Nephron (organoid): ENCODE results near the gene KASH5.

Experiments
- H3K27ac Mint-ChIP-seq, 3 experiments: 2 replicates each; pipeline ENCODE4 v1.8.0; 2020; ENCODE audit warnings: mixed read lengths in 3 of 3, mild to moderate bottlenecking in 2 of 3, moderate library complexity in 1 of 3
- H3K27me3 Mint-ChIP-seq: 2 replicates; pipeline ENCODE4 v1.8.0; 2021; ENCODE audit warnings: low read depth, mild to moderate bottlenecking, moderate library complexity, mixed read lengths
- H3K36me3 Mint-ChIP-seq: 2 replicates; pipeline ENCODE4 v1.8.0; 2020; ENCODE audit warnings: low read depth, mixed read lengths
- H3K4me1 Mint-ChIP-seq: 2 replicates; pipeline ENCODE4 v1.8.0; 2020; ENCODE audit warnings: mixed read lengths
- H3K4me3 Mint-ChIP-seq, 3 experiments: 2 replicates each; pipeline ENCODE4 v1.8.0; 2020; ENCODE audit warnings: mild to moderate bottlenecking in 3 of 3, mixed read lengths in 3 of 3, moderate library complexity in 2 of 3
- H3K9me3 Mint-ChIP-seq: 2 replicates; pipeline ENCODE4 v1.8.0; 2020; ENCODE audit warnings: mixed read lengths
- TF ChIP-seq, protein P1 (sequence below), 3 experiments: fragments of 200-600 bp; sonication (generic); IDR thresholded peaks; one replicate each; pipeline ENCODE4 v1.5.0; 2021; ENCODE audit warnings: antibody characterized with exemption in 3 of 3; ENCODE audit not compliant: unreplicated experiment in 3 of 3

The KASH5 gene, protein sequence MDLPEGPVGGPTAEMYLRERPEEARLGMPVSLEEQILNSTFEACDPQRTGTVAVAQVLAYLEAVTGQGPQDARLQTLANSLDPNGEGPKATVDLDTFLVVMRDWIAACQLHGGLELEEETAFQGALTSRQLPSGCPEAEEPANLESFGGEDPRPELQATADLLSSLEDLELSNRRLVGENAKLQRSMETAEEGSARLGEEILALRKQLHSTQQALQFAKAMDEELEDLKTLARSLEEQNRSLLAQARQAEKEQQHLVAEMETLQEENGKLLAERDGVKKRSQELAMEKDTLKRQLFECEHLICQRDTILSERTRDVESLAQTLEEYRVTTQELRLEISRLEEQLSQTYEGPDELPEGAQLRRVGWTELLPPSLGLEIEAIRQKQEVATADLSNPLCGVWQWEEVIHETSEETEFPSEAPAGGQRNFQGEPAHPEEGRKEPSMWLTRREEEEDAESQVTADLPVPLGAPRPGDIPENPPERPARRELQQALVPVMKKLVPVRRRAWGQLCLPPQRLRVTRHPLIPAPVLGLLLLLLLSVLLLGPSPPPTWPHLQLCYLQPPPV

DNA sequence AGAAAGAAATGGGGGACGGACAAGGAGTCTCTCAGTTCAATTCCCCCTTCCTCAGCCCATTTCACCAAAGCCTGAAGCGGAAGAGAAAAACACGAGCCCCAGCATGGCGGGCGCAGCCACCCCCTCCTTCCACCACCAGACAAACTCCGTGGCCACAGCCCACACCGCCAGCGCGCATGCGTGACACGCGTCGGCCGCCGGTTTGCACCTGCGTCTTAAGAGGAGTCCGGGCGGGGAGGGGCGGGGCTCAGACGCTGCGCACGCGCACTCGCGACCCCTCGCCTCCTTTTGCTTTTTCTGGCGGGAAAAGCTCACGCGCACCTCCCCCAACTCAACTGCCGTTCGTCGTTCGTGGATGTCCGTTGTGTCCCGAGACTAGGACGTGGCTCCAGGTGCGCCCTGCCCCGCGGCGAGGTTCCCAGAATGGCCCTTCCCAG lies at the start of gene KASH5:
TSS of gene KASH5 (plus strand) at position 314 of the 437 bp plus-strand sequence. CDS start 2,635 bp downstream, outside the sequence.
- H3K9me3 Mint-ChIP-seq: peaks cover 5% of the 10 kb centered on the region
- peaks cover 19% of the 10 kb centered on the region for H3K27me3 Mint-ChIP-seq
- H3K27ac Mint-ChIP-seq: no peak within 1 kb of the TSS
- H3K36me3 Mint-ChIP-seq: no peaks in the 10 kb centered on the region
- no peak within 1 kb of the TSS for H3K4me3 Mint-ChIP-seq
- H3K4me1 Mint-ChIP-seq: peaks cover 6% of the 10 kb centered on the region
- TF ChIP-seq, protein P1, sequence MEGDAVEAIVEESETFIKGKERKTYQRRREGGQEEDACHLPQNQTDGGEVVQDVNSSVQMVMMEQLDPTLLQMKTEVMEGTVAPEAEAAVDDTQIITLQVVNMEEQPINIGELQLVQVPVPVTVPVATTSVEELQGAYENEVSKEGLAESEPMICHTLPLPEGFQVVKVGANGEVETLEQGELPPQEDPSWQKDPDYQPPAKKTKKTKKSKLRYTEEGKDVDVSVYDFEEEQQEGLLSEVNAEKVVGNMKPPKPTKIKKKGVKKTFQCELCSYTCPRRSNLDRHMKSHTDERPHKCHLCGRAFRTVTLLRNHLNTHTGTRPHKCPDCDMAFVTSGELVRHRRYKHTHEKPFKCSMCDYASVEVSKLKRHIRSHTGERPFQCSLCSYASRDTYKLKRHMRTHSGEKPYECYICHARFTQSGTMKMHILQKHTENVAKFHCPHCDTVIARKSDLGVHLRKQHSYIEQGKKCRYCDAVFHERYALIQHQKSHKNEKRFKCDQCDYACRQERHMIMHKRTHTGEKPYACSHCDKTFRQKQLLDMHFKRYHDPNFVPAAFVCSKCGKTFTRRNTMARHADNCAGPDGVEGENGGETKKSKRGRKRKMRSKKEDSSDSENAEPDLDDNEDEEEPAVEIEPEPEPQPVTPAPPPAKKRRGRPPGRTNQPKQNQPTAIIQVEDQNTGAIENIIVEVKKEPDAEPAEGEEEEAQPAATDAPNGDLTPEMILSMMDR (IDR thresholded peaks at IDR 0.05; ENCODE audit: unreplicated experiment in 3 of 3): no peak

DNA sequence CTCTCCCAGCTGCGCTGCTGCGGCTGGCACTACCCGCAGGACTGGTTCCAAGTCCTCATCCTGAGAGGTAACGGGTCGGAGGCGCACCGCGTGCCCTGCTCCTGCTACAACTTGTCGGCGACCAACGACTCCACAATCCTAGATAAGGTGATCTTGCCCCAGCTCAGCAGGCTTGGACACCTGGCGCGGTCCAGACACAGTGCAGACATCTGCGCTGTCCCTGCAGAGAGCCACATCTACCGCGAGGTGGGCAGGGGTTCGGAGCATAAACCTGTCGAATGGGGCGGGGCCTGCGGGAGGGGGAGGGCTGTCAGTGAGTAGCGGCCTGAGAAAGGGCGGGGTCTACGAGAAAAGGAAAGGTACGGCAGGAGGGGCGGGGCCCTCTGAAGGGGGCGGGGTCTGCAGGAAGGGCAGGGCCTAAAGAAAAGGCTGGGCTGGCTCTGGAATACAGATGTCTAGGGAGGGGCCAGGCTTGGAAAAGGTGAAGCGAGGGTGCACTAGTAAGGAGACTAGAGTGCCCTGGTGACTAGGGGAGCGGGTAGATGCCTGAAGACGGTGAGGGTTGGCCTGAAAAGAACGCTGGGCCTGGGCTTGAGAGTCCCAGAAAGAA lies 49.3 kb upstream of the KASH5 start:
- TF ChIP-seq, protein P1 (IDR thresholded peaks at IDR 0.05; ENCODE audit: unreplicated experiment in 3 of 3): no peak
- Mint-ChIP-seq H3K4me3 (peak overlapping the region; percentile 78 to 81 (median 79)), H3K27ac (peak overlapping the region; percentile 50 to 95 (median 58)), H3K9me3 (no peaks in the 10 kb centered on the region), H3K36me3 (peaks cover 36% of the 10 kb centered on the region), H3K27me3 (peaks cover 12% of the 10 kb centered on the region), H3K4me1 (peaks cover 20% of the 10 kb centered on the region)

DNA sequence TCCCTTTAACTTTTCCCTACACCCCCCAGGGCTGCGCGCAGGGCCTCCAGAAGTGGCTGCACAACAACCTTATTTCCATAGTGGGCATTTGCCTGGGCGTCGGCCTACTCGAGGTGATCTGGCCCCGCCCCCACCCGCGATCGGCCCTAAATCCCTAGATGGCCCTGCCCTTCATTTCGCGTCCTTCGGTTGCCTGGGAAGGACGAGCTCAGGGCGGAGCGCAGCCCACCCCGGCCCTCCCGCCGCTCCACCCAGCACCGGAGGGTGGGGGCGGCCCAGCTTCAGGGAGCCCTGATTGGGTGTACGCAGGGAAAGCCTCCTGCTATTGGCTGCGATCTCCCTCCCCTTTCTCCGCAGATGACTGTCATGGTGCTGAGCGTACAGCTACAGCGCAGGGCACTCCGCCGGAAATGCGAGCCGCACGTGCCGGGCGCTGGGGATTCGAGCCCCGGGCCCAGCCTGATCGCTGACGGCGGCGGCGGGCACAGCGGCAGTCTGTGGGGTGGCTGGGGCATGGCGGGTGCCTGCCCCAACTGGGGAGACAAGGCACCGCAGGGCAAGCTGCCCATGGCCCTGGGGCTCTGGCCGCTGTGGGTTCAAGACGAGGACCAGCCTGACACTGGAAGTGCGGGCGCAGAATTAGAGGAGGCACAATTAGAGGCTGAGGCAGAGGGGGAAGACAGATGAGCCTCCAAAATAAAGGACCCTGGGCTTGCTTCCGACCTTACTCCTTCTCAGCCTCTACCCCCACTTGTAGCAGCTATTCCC lies 48.6 kb upstream of the KASH5 start:
- TF ChIP-seq, protein P1 (IDR thresholded peaks at IDR 0.05; ENCODE audit: unreplicated experiment in 3 of 3): no peak
- Mint-ChIP-seq H3K27ac (peak overlapping the region; percentile 50 to 95 (median 58)), H3K4me3 (peak overlapping the region; percentile 78 to 81 (median 79)), H3K9me3 (no peaks in the 10 kb centered on the region), H3K27me3 (peaks cover 12% of the 10 kb centered on the region), H3K36me3 (peaks cover 43% of the 10 kb centered on the region), H3K4me1 (peaks cover 20% of the 10 kb centered on the region)

DNA sequence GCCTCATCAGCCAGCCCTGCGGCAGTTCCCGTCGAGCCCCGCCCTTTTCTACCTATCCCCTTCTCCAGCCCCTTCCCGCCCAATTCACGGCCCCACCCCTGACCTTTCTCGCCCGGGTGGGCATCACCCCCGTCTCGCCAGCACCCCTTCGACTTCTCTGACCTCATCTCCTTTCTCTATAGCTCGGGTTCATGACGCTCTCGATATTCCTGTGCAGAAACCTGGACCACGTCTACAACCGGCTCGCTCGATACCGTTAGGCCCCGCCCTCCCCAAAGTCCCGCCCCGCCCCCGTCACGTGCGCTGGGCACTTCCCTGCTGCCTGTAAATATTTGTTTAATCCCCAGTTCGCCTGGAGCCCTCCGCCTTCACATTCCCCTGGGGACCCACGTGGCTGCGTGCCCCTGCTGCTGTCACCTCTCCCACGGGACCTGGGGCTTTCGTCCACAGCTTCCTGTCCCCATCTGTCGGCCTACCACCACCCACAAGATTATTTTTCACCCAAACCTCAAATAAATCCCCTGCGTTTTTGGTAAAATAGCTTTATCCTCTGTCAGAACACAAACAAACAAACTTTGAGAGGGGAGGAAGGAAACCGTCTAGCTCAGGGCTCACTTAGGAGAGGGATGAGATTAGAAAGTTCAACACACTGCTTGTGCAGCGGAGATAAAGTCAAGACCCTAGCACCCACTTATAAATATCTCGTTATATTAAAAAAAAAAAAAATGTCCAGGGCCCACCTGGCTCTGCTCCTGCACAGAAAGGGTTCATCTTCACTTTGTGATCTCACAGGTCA lies 47.8 kb upstream of the KASH5 start:
- Mint-ChIP-seq H3K36me3 (peaks cover 50% of the 10 kb centered on the region), H3K27ac (peak overlapping the region in 2 of 3 experiments; percentile 66 to 90), H3K4me3 (peak overlapping the region; percentile 6 to 73 (median 66)), H3K27me3 (peaks cover 12% of the 10 kb centered on the region), H3K4me1 (peaks cover 25% of the 10 kb centered on the region), H3K9me3 (no peaks in the 10 kb centered on the region)
- TF ChIP-seq, protein P1 (IDR thresholded peaks at IDR 0.05; ENCODE audit: unreplicated experiment in 3 of 3): no peak
